Keratinocyte (primary cell): ENCODE results near the gene S1PR4.

ENCODE experiments used
- EZH2 ChIP-seq: IDR thresholded peaks from one replicate; pipeline ENCODE4 v1.6.1; 2012; ENCODE audit warnings: inconsistent platforms, mild to moderate bottlenecking, low read length, moderate library complexity
- TF ChIP-seq, protein P1 (sequence below), 3 experiments: IDR thresholded peaks in 1 of 3; conservative IDR thresholded peaks in 1 of 3; optimal IDR thresholded peaks in 1 of 3; 2 replicates in 2 of 3; 3 replicates in 1 of 3; pipeline versions ENCODE3 to v1.5.1; 2011; ENCODE audit warnings: low read length in 3 of 3, mild to moderate bottlenecking in 3 of 3, moderate library complexity in 2 of 3, control low read depth in 1 of 3, inconsistent platforms in 1 of 3; ENCODE audit not compliant: insufficient read depth in 2 of 3; ENCODE audit errors: extremely low read depth in 1 of 3

GRCh38 chr19:3184847-3185460 lies 6.4 kb downstream of the S1PR4 start:
- TF ChIP-seq, protein P1, sequence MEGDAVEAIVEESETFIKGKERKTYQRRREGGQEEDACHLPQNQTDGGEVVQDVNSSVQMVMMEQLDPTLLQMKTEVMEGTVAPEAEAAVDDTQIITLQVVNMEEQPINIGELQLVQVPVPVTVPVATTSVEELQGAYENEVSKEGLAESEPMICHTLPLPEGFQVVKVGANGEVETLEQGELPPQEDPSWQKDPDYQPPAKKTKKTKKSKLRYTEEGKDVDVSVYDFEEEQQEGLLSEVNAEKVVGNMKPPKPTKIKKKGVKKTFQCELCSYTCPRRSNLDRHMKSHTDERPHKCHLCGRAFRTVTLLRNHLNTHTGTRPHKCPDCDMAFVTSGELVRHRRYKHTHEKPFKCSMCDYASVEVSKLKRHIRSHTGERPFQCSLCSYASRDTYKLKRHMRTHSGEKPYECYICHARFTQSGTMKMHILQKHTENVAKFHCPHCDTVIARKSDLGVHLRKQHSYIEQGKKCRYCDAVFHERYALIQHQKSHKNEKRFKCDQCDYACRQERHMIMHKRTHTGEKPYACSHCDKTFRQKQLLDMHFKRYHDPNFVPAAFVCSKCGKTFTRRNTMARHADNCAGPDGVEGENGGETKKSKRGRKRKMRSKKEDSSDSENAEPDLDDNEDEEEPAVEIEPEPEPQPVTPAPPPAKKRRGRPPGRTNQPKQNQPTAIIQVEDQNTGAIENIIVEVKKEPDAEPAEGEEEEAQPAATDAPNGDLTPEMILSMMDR (optimal IDR thresholded peaks at IDR 0.05 in 1 of 3, IDR thresholded peaks at IDR 0.05 in 1 of 3, conservative IDR thresholded peaks at IDR 0.05 in 1 of 3; ENCODE audit: extremely low read depth in 1 of 3, insufficient read depth in 2 of 3, low read length in 3 of 3), result no peak
- no peak for TF ChIP-seq EZH2
